Progenitor cell of endocrine pancreas (in vitro differentiated cells): Measurements from ENCODE around the gene FGF4. TPM values are rescaled to one million over a fixed set of nuclear protein-coding genes. Genes with fewer than 3 reads are reported as not detected.

ENCODE experiments used
- DNase-seq: peaks from one replicate; pipeline ENCODE4 v3.0.0; 2021; ENCODE audit warnings: low spot score; ENCODE audit not compliant: unreplicated experiment
- H3K27ac Mint-ChIP-seq: 2 replicates; pipeline ENCODE4 v1.8.0; 2021; ENCODE audit warnings: mild to moderate bottlenecking, moderate library complexity, mixed read lengths
- H3K27me3 Mint-ChIP-seq: 2 replicates; pipeline ENCODE4 v1.8.0; 2021; ENCODE audit warnings: mixed read lengths
- H3K36me3 Mint-ChIP-seq: 2 replicates; pipeline ENCODE4 v1.8.0; 2022; ENCODE audit warnings: mixed read lengths; ENCODE audit not compliant: insufficient read depth
- H3K4me1 Mint-ChIP-seq: 2 replicates; pipeline ENCODE4 v1.8.0; 2021; ENCODE audit warnings: low read depth, mixed read lengths
- H3K4me3 Mint-ChIP-seq: 2 replicates; pipeline ENCODE4 v1.8.0; 2021; ENCODE audit warnings: low read depth, mild to moderate bottlenecking, moderate library complexity, mixed read lengths
- H3K9me3 Mint-ChIP-seq: 2 replicates; pipeline ENCODE4 v1.8.0; 2021; ENCODE audit warnings: low read depth, mixed read lengths
- total RNA-seq: library from RNA; stranded (reverse); gene quantifications from 2 replicates; pipeline ENCODE4 v1.2.1, GENCODE V29; 2021
- TF ChIP-seq, protein P1 (sequence below): fragments of 200-600 bp; sonication (generic); IDR thresholded peaks from one replicate; pipeline ENCODE4 v1.5.0; 2021; ENCODE audit warnings: antibody characterized with exemption, mild to moderate bottlenecking; ENCODE audit not compliant: unreplicated experiment

Gene FGF4
- total RNA-seq, 1 donor from 2014 or later: not detected

DNA sequence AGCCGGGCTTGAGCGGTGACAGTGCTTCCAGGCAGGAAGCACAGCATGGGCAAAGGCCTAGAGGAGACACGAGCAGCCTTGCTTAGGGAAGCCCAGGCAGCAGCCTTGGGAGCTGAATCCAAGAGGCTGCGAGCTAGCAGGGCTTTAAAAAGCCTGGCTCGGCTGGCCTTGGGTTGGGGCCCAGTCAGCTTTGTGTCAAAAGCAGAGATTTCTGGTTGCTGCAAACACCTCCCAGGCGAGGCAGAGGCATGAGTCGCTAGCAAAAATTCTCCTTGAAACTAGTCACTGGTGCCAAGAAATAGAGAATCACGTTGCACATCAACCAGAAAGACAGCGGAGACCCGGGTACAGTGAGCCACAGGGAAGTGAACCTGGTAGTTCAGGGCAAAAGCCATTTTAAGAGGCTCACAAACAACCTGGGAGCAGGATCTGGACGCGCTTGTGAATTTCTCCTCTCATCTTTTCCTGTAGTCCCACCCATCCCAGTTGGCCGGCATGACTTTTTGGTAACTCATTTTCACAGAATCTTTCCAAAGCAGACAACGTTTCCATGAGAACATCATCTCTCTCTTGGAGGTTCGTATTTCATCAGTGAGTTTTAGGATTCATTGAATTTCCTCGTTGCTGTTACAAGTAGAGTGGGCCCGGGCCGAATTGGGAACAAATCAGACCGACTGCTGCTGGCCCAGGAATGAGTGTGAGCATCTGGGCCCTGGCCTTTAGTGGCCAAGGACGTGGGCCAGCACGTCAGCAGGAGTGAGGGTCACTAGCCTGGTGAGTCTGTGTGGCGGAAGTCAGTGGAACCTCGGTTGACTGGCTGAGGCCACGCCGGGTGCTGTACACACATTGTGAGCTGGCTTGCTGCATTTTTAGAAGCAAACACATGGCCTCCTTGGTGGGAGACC is 16.4 kb upstream of the FGF4 start:
- H3K9me3 Mint-ChIP-seq: no peaks in the 10 kb centered on the region
- H3K36me3 Mint-ChIP-seq: no peaks in the 10 kb centered on the region
- H3K4me1 Mint-ChIP-seq: no peaks in the 10 kb centered on the region
- no peak for DNase-seq
- H3K4me3 Mint-ChIP-seq: no peak overlapping the region
- peaks cover 17% of the 10 kb centered on the region for H3K27me3 Mint-ChIP-seq
- TF ChIP-seq, protein P1, sequence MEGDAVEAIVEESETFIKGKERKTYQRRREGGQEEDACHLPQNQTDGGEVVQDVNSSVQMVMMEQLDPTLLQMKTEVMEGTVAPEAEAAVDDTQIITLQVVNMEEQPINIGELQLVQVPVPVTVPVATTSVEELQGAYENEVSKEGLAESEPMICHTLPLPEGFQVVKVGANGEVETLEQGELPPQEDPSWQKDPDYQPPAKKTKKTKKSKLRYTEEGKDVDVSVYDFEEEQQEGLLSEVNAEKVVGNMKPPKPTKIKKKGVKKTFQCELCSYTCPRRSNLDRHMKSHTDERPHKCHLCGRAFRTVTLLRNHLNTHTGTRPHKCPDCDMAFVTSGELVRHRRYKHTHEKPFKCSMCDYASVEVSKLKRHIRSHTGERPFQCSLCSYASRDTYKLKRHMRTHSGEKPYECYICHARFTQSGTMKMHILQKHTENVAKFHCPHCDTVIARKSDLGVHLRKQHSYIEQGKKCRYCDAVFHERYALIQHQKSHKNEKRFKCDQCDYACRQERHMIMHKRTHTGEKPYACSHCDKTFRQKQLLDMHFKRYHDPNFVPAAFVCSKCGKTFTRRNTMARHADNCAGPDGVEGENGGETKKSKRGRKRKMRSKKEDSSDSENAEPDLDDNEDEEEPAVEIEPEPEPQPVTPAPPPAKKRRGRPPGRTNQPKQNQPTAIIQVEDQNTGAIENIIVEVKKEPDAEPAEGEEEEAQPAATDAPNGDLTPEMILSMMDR: no peak
- H3K27ac Mint-ChIP-seq: no peak overlapping the region

DNA sequence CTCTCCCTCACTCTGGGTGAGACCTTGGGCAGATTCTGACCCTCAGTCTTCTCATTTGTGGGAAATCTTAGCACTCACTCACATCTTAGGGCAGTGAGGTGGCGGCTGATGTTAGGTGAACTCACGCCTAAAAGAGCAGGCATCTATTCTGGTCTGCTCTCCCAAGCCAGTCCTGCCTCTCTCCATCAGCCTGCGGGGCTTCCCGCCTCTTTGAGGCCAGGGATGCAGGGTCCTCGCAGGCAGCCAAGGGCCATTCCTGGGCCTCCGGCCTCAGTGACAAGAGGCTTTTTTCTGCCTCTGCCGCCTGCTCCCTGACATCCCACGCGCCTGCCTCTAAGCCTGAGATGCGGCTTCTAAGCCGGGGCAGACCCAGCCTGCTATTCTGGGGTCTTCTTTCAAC is 13.8 kb upstream of the FGF4 start:
- DNase-seq: no peak
- no peaks in the 10 kb centered on the region for H3K4me1 Mint-ChIP-seq
- no peak overlapping the region for H3K27ac Mint-ChIP-seq
- no peaks in the 10 kb centered on the region for H3K36me3 Mint-ChIP-seq
- TF ChIP-seq, protein P1: no peak
- peaks cover 13% of the 10 kb centered on the region for H3K27me3 Mint-ChIP-seq
- no peaks in the 10 kb centered on the region for H3K9me3 Mint-ChIP-seq
- no peak overlapping the region for H3K4me3 Mint-ChIP-seq

DNA sequence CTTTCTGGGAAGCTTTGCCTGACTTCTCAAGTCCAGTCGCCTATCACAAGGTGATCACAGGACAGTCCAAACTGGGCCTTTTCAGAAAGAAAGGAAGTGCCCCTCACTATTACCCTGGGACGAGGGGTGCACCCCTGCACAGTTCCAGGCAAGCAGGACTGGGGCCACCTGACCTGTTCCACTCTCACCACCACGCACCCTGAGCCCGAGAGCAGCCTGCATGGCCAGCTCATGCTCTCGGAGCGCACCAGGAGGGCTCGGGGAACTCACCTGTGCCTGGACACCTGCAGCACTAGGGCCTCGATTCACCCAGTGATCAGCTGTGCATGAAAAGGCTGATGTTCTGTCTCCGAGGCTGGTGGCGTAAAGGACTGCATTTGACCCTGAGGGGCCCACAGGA is 12.8 kb upstream of the FGF4 start:
- H3K27me3 Mint-ChIP-seq: peaks cover 14% of the 10 kb centered on the region
- no peaks in the 10 kb centered on the region for H3K4me1 Mint-ChIP-seq
- H3K4me3 Mint-ChIP-seq: no peak overlapping the region
- H3K27ac Mint-ChIP-seq: no peak overlapping the region
- TF ChIP-seq, protein P1: no peak
- DNase-seq: no peak
- no peaks in the 10 kb centered on the region for H3K36me3 Mint-ChIP-seq
- no peaks in the 10 kb centered on the region for H3K9me3 Mint-ChIP-seq

DNA sequence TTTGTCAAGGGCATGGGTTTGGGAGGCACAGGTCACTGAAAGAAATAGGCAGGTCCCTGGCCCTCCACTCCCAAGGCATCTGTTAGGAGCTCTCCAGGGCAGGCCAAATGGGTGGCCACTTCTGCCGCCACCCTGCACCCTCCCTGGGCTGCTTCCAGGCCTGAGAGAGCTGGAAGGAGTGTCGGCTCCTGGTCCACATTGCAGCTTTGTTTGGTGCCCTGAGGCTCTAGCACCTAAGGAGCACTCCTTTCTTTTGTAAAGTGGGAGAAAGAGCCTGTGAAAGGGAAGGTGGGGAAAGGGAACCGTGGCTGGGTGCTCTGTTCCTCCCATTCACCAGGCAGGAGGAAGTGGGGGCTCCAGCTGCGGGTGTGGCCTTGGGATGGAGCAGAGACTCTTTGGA is 12.3 kb upstream of the FGF4 start:
- Mint-ChIP-seq H3K4me1 (no peaks in the 10 kb centered on the region), H3K9me3 (no peaks in the 10 kb centered on the region), H3K27ac (no peak overlapping the region), H3K27me3 (peaks cover 17% of the 10 kb centered on the region), H3K36me3 (no peaks in the 10 kb centered on the region), H3K4me3 (no peak overlapping the region)
- DNase-seq: no peak
- TF ChIP-seq, protein P1: no peak

DNA sequence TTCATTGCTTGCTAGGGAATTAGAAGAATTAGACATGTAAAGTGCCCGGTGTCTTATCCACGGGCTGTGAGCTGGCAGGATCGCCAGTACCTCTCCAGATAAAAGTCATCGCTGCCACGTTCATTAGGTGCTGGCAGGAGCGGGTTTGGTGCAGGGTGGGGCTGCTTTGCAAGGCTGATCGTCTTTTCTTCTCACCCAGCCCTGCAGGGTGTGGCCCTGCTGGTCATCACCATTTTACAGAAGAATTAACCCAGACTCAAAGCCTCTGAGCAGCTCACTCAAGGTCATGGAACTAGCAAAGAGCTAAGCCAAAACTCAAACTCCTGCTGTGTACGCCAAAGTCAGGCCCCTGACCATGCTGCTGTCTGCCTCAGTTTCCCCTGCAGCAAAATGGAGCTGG is 6.1 kb upstream of the FGF4 start:
- TF ChIP-seq, protein P1: no peak
- H3K4me3 Mint-ChIP-seq: no peak overlapping the region
- no peaks in the 10 kb centered on the region for H3K36me3 Mint-ChIP-seq
- H3K4me1 Mint-ChIP-seq: no peaks in the 10 kb centered on the region
- H3K9me3 Mint-ChIP-seq: no peaks in the 10 kb centered on the region
- no peak overlapping the region for H3K27ac Mint-ChIP-seq
- peaks cover 51% of the 10 kb centered on the region for H3K27me3 Mint-ChIP-seq
- DNase-seq: no peak
